H1 (cell line): ENCODE results near the gene FOXD3.

Experiments
- ATF3 ChIP-seq: IDR thresholded peaks from 2 replicates; pipeline ENCODE4 v1.6.1; 2011; ENCODE audit warnings: low read depth, mild to moderate bottlenecking, low read length; ENCODE audit not compliant: insufficient read depth
- CREB1 ChIP-seq: IDR thresholded peaks from 2 replicates; pipeline ENCODE4 v1.6.1; 2012; ENCODE audit warnings: inconsistent platforms
- CTCF ChIP-seq, 3 experiments: IDR thresholded peaks; 1 replicate in 2 of 3; 2 replicates in 1 of 3; pipeline versions ENCODE4 v1.5.1 to v1.6.1; 2011; ENCODE audit warnings: low read length in 3 of 3, mild to moderate bottlenecking in 3 of 3, inconsistent platforms in 2 of 3, low read depth in 1 of 3, moderate library complexity in 1 of 3; ENCODE audit not compliant: insufficient read depth in 1 of 3; ENCODE audit errors: control extremely low read depth in 1 of 3
- EP300 ChIP-seq, 2 experiments: IDR thresholded peaks; 1 replicate in 1 of 2; 2 replicates in 1 of 2; pipeline ENCODE4 v1.6.1; 2011 to 2012; ENCODE audit warnings: low read depth in 2 of 2, low read length in 2 of 2, mild to moderate bottlenecking in 2 of 2, borderline replicate concordance in 1 of 2, inconsistent platforms in 1 of 2, moderate library complexity in 1 of 2
- GABPA ChIP-seq: IDR thresholded peaks from 2 replicates; pipeline ENCODE4 v1.6.1; 2011; ENCODE audit warnings: mild to moderate bottlenecking, low read length, moderate library complexity, borderline replicate concordance; ENCODE audit not compliant: insufficient read depth
- HDAC6 ChIP-seq: IDR thresholded peaks from one replicate; pipeline ENCODE4 v1.7.1; 2012; ENCODE audit warnings: low read depth, mild to moderate bottlenecking, inconsistent platforms, low read length, moderate library complexity
- MAFK ChIP-seq: IDR thresholded peaks from 2 replicates; pipeline ENCODE4 v1.6.1; 2012; ENCODE audit warnings: low read depth, mild to moderate bottlenecking, improper control_type of control experiment, low read length
- MAX ChIP-seq: IDR thresholded peaks from 2 replicates; pipeline ENCODE4 v1.6.1; 2012; ENCODE audit warnings: inconsistent platforms
- NRF1 ChIP-seq: IDR thresholded peaks from 2 replicates; pipeline ENCODE4 v1.6.1; 2011; ENCODE audit warnings: mild to moderate bottlenecking, low read depth, low read length, improper control_type of control experiment
- POLR2AphosphoS5 ChIP-seq: IDR thresholded peaks from 2 replicates; pipeline ENCODE4 v1.6.1; 2011; ENCODE audit warnings: low read depth, low read length
- RNF2 ChIP-seq: fragments of 200-900, 300-1000 bp; sonication (generic); IDR thresholded peaks from 2 replicates; pipeline ENCODE4 v1.7.1; 2016; ENCODE audit warnings: borderline replicate concordance, low read depth, mild to moderate bottlenecking, antibody characterized with exemption, low read length; ENCODE audit not compliant: poor library complexity, severe bottlenecking; ENCODE audit errors: missing control alignments
- SIX5 ChIP-seq: IDR thresholded peaks from 2 replicates; pipeline ENCODE4 v1.6.1; 2011; ENCODE audit warnings: mild to moderate bottlenecking, low read depth, low read length
- SP1 ChIP-seq: IDR thresholded peaks from 2 replicates; pipeline ENCODE4 v1.6.1; 2011; ENCODE audit warnings: low read depth, low read length
- TAF1 ChIP-seq: IDR thresholded peaks from 2 replicates; pipeline ENCODE4 v1.6.1; 2011; ENCODE audit warnings: mild to moderate bottlenecking, low read depth, low read length

GRCh38 chr1:63352736-63353135 is 30.4 kb downstream of the FOXD3 start:
- no peak for TF ChIP-seq TAF1
- no peak for TF ChIP-seq SP1
- no peak for TF ChIP-seq CTCF (IDR thresholded peaks at IDR 0.05; ENCODE audit: control extremely low read depth in 1 of 3, insufficient read depth in 1 of 3, low read depth in 1 of 3, low read length in 3 of 3)
- TF ChIP-seq EP300 (IDR thresholded peaks at IDR 0.05; ENCODE audit: borderline replicate concordance in 1 of 2, low read depth in 2 of 2, low read length in 2 of 2) = no peak
- no peak for TF ChIP-seq NRF1
- TF ChIP-seq ATF3 = no peak
- TF ChIP-seq GABPA = no peak
- no peak for TF ChIP-seq CREB1
- no peak for TF ChIP-seq MAFK
- TF ChIP-seq POLR2AphosphoS5 = no peak
- TF ChIP-seq MAX = no peak
- no peak for TF ChIP-seq HDAC6
- TF ChIP-seq RNF2 = no peak
- TF ChIP-seq SIX5 = no peak
